ENCODE results near the gene ERICH4.
"Not testable (repeated sequence)": the region's sequence is repeated elsewhere in the genome, so short reads cannot be mapped to it uniquely, and the experiment has no call there.

The ERICH4 gene

DNA sequence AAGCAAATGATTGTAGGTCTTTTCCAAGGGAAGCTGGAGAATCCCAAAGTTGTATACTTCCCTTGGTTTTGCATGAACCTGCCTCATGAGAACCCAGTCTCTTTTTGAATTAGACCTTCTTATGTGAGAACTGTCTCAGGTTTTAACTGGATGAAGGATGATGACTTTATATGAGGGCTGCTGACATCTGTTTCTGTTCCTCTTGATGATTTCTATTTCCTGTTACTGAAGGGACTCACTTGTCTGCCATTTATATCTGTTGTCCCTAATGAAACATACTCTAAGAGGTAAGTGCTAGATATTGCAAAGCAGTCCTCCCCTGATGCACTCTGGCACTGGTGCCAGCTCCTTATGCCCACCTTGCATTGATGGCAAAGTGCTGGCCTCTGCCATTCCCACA lies 33.6 kb downstream of the ERICH4 start:
- TF ChIP-seq, protein P1, sequence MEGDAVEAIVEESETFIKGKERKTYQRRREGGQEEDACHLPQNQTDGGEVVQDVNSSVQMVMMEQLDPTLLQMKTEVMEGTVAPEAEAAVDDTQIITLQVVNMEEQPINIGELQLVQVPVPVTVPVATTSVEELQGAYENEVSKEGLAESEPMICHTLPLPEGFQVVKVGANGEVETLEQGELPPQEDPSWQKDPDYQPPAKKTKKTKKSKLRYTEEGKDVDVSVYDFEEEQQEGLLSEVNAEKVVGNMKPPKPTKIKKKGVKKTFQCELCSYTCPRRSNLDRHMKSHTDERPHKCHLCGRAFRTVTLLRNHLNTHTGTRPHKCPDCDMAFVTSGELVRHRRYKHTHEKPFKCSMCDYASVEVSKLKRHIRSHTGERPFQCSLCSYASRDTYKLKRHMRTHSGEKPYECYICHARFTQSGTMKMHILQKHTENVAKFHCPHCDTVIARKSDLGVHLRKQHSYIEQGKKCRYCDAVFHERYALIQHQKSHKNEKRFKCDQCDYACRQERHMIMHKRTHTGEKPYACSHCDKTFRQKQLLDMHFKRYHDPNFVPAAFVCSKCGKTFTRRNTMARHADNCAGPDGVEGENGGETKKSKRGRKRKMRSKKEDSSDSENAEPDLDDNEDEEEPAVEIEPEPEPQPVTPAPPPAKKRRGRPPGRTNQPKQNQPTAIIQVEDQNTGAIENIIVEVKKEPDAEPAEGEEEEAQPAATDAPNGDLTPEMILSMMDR (IDR thresholded peaks at IDR 0.05; ENCODE audit: borderline replicate concordance, control extremely low read depth, extremely low read depth, insufficient read depth, missing control alignments) = no peak
- in situ Hi-C loops (cut with MboI; ENCODE audit: low sequenced_read_pairs, unreplicated experiment) = no loop called here
- no peak for DNase-seq (ENCODE audit: low spot score)

DNA sequence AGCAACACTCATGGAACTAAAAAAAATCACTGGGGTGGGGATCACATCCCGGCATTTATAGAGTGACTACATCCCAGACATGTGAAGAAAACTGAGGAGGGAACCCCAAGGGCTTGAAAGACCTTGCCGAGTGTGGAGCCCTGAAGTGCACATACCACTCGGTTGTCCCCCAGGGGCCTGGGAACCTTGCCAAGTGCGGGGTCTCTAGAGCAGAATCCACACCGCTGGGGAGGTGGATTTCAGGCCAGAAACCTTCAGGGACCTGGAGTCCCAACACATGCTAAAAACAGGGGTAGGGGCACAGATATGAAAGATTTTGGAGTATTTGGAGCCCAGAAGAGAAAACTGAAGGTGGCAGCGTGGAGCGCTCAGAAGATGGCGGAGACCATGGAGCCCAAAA lies 35.2 kb downstream of the ERICH4 start:
- TF ChIP-seq, protein P1 (IDR thresholded peaks at IDR 0.05; ENCODE audit: borderline replicate concordance, control extremely low read depth, extremely low read depth, insufficient read depth, missing control alignments) = no peak
- no peak for DNase-seq (ENCODE audit: low spot score)
- in situ Hi-C loops (cut with MboI; ENCODE audit: low sequenced_read_pairs, unreplicated experiment) = no loop called here

- in situ Hi-C loops (cut with MboI; ENCODE audit: low sequenced_read_pairs, unreplicated experiment) = no loop called here
- DNase-seq (ENCODE audit: low spot score) = no peak
- TF ChIP-seq, protein P1 (IDR thresholded peaks at IDR 0.05; ENCODE audit: borderline replicate concordance, control extremely low read depth, extremely low read depth, insufficient read depth, missing control alignments) = no peak
Observed at GRCh38 chr19:41478875-41479756, 36.2 kb downstream of the ERICH4 start.

- TF ChIP-seq, protein P1 (IDR thresholded peaks at IDR 0.05; ENCODE audit: borderline replicate concordance, control extremely low read depth, extremely low read depth, insufficient read depth, missing control alignments) = no peak
- in situ Hi-C loops (cut with MboI; ENCODE audit: low sequenced_read_pairs, unreplicated experiment) = no loop called here
- no peak for DNase-seq (ENCODE audit: low spot score)
Observed at GRCh38 chr19:41479757-41480191, 36.8 kb downstream of the ERICH4 start.

GRCh38 chr19:41480336-41480735 lies 37.4 kb downstream of the ERICH4 start:
- in situ Hi-C loops (cut with MboI; ENCODE audit: low sequenced_read_pairs, unreplicated experiment) = no loop called here
- DNase-seq (ENCODE audit: low spot score) = no peak
- TF ChIP-seq, protein P1 (IDR thresholded peaks at IDR 0.05; ENCODE audit: borderline replicate concordance, control extremely low read depth, extremely low read depth, insufficient read depth, missing control alignments) = no peak

GRCh38 chr19:41484822-41485221 lies 41.9 kb downstream of the ERICH4 start:
- no peak for DNase-seq (ENCODE audit: low spot score)
- TF ChIP-seq, protein P1 (IDR thresholded peaks at IDR 0.05; ENCODE audit: borderline replicate concordance, control extremely low read depth, extremely low read depth, insufficient read depth, missing control alignments) = no peak
- in situ Hi-C loops (cut with MboI; ENCODE audit: low sequenced_read_pairs, unreplicated experiment) = no loop called here

DNA sequence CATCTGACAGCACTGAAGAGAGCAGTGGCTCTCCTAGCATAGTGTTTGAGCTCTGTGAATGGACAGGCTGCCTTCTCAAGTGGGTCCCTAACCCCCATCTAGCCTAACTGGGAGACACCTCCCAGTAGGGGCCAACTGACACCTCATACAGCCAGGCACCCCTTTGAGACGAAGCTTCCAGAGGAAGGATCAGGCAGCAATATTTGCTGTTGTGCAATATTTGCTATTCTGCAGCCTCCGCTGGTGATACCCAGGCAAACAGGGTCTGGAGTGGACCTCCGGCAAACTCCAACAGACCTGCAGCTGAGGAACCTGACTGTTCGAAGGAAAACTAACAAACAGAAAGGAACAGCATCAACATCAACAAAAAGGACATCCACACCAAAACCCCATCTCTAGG lies 44.0 kb downstream of the ERICH4 start:
- DNase-seq (ENCODE audit: low spot score); in situ Hi-C loops (cut with MboI; ENCODE audit: low sequenced_read_pairs, unreplicated experiment): not testable (repeated sequence)

Measured in GM13976 (cell line).